SU-DHL-6 (cell line): ENCODE results near the gene DNAJC13.
"Not testable (repeated sequence)": the region's sequence is repeated elsewhere in the genome, so short reads cannot be mapped to it uniquely, and the experiment has no call there.

Experiments used
- H2AFZ ChIP-seq: fragments of 200-600 bp; sonication (generic); 2 replicates; pipeline ENCODE4 v1.6.1; 2014; ENCODE audit warnings: low read depth, mild to moderate bottlenecking, moderate library complexity, mixed read lengths, antibody characterized with exemption, low read length; ENCODE audit not compliant: severe bottlenecking
- H3F3A ChIP-seq: fragments of 200-600 bp; shearing (Covaris generic); 2 replicates; pipeline ENCODE4 v1.6.0; 2016; ENCODE audit warnings: antibody characterized with exemption, mild to moderate bottlenecking; ENCODE audit not compliant: insufficient read depth
- H3K27ac ChIP-seq: fragments of 200-600 bp; sonication (generic); 2 replicates; pipeline ENCODE4 v1.5.1; 2016; ENCODE audit warnings: low read depth, mild to moderate bottlenecking, low read length, moderate library complexity, mixed read lengths
- H3K27me3 ChIP-seq: fragments of 200-600 bp; sonication (generic), shearing (Covaris generic); 2 replicates; pipeline ENCODE4 v1.6.0; 2014; ENCODE audit warnings: mild to moderate bottlenecking, low read length
- H3K36me3 ChIP-seq: fragments of 200-600 bp; sonication (generic); 2 replicates; pipeline ENCODE4 v1.6.1; 2014; ENCODE audit warnings: mild to moderate bottlenecking, low read length, mixed read lengths
- H3K4me2 ChIP-seq: fragments of 300-600, 200-600 bp; shearing (Covaris generic), sonication (generic); 2 replicates; pipeline ENCODE4 v1.6.0; 2014; ENCODE audit warnings: low read length, low read depth, mild to moderate bottlenecking; ENCODE audit not compliant: poor library complexity, severe bottlenecking
- H3K4me3 ChIP-seq: fragments of 200-600 bp; sonication (generic); 2 replicates; pipeline ENCODE4 v1.5.1; 2014; ENCODE audit warnings: antibody characterized with exemption, low read length, mild to moderate bottlenecking, mixed read lengths; ENCODE audit not compliant: insufficient read depth, poor library complexity, severe bottlenecking
- H3K79me2 ChIP-seq: fragments of 200-600 bp; sonication (generic); 2 replicates; pipeline ENCODE4 v1.6.1; 2014; ENCODE audit warnings: mild to moderate bottlenecking, low read length, moderate library complexity; ENCODE audit not compliant: insufficient read depth
- H3K9ac ChIP-seq: fragments of 200-600 bp; sonication (generic); 2 replicates; pipeline ENCODE4 v1.7.0; 2014; ENCODE audit warnings: mild to moderate bottlenecking, low read length
- H3K9me2 ChIP-seq: fragments of 200-600 bp; sonication (generic); replicated peaks from 2 replicates; pipeline ENCODE4 v1.6.1; 2014; ENCODE audit warnings: low read length; ENCODE audit not compliant: insufficient read depth
- H3K9me3 ChIP-seq: fragments of 200-600 bp; sonication (generic); 2 replicates; pipeline ENCODE4 v1.6.1; 2014; ENCODE audit warnings: low read length, mixed read lengths; ENCODE audit not compliant: insufficient read depth
- H4K20me1 ChIP-seq: fragments of 200-600 bp; sonication (generic); 2 replicates; pipeline ENCODE4 v1.6.1; 2014; ENCODE audit warnings: low read depth, mild to moderate bottlenecking, antibody characterized with exemption, low read length, moderate library complexity, mixed read lengths
- EZH2phosphoT487 ChIP-seq: fragments of 200-600 bp; sonication (generic), shearing (Covaris generic); conservative IDR thresholded peaks from 2 replicates; pipeline ENCODE4 v1.6.1; 2018; ENCODE audit warnings: mild to moderate bottlenecking, antibody characterized with exemption, low read length, moderate library complexity, mixed read lengths
- TF ChIP-seq, protein P1 (sequence below): fragments of 200-600 bp; sonication (generic); IDR thresholded peaks from one replicate; pipeline ENCODE4 v1.5.1; 2017; ENCODE audit warnings: antibody characterized with exemption, mild to moderate bottlenecking, low read length, moderate library complexity; ENCODE audit not compliant: insufficient read depth, poor library complexity, severe bottlenecking

The DNAJC13 gene

GRCh38 chr3:132555306-132556035 lies 138.2 kb downstream of the DNAJC13 start:
- H3F3A ChIP-seq, result no peaks in the 10 kb centered on the region
- H3K9ac ChIP-seq, result no peak overlapping the region
- no peak overlapping the region for H2AFZ ChIP-seq
- no peaks in the 10 kb centered on the region for H3K79me2 ChIP-seq
- H3K27ac ChIP-seq, result no peak overlapping the region
- no peaks in the 10 kb centered on the region for H3K27me3 ChIP-seq
- no peaks in the 10 kb centered on the region for H3K9me3 ChIP-seq
- no peak overlapping the region for H3K4me3 ChIP-seq
- no peaks in the 10 kb centered on the region for H3K9me2 ChIP-seq
- H3K4me2 ChIP-seq, result no peak overlapping the region
- TF ChIP-seq, protein P1, sequence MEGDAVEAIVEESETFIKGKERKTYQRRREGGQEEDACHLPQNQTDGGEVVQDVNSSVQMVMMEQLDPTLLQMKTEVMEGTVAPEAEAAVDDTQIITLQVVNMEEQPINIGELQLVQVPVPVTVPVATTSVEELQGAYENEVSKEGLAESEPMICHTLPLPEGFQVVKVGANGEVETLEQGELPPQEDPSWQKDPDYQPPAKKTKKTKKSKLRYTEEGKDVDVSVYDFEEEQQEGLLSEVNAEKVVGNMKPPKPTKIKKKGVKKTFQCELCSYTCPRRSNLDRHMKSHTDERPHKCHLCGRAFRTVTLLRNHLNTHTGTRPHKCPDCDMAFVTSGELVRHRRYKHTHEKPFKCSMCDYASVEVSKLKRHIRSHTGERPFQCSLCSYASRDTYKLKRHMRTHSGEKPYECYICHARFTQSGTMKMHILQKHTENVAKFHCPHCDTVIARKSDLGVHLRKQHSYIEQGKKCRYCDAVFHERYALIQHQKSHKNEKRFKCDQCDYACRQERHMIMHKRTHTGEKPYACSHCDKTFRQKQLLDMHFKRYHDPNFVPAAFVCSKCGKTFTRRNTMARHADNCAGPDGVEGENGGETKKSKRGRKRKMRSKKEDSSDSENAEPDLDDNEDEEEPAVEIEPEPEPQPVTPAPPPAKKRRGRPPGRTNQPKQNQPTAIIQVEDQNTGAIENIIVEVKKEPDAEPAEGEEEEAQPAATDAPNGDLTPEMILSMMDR, result no peak
- TF ChIP-seq EZH2phosphoT487, result no peak
- H3K36me3 ChIP-seq, result no peaks in the 10 kb centered on the region
- no peaks in the 10 kb centered on the region for H4K20me1 ChIP-seq

- not testable (repeated sequence) for H3K27me3 ChIP-seq, H2AFZ ChIP-seq, H3K36me3 ChIP-seq, H3K4me3 ChIP-seq, H3K9me2 ChIP-seq, H3K27ac ChIP-seq, H3K9me3 ChIP-seq, H3F3A ChIP-seq, H3K9ac ChIP-seq, H4K20me1 ChIP-seq, H3K4me2 ChIP-seq, H3K79me2 ChIP-seq
Measured at GRCh38 chr3:132556036-132556386, 138.7 kb downstream of the DNAJC13 start.

GRCh38 chr3:132556508-132557159 lies 139.3 kb downstream of the DNAJC13 start:
- Histone ChIP-seq H4K20me1 (no peaks in the 10 kb centered on the region), H3K79me2 (no peaks in the 10 kb centered on the region), H3K4me3 (no peak overlapping the region), H3K9me3 (no peaks in the 10 kb centered on the region), H3K27ac (no peak overlapping the region), H3K9me2 (no peaks in the 10 kb centered on the region), H2AFZ (no peak overlapping the region), H3K27me3 (no peaks in the 10 kb centered on the region), H3K4me2 (no peak overlapping the region), H3K36me3 (no peaks in the 10 kb centered on the region), H3F3A (no peaks in the 10 kb centered on the region), H3K9ac (no peak overlapping the region)
- no peak for TF ChIP-seq EZH2phosphoT487
- TF ChIP-seq, protein P1, result no peak

DNA sequence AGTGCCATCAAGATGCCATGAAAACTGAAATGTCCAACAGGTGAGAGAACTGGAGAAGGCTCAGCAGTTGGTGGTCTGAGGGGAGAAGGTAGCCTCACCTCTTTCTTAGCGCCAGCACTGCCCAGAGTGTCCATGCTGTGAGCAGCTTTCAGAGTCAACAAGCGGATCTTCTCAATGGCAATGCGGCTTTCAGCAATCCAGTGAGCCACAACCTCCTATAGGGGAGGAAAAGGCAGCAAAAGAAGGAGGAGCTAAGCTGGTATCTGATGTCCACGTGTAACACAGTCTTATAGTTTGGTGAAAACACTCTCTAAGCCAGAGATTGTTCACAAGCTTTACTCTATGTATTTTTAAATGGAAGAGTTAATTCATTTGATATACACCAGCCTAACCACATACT lies 143.7 kb downstream of the DNAJC13 start:
- H3K4me2 ChIP-seq, result no peak overlapping the region
- H3K9me2 ChIP-seq, result no peaks in the 10 kb centered on the region
- no peaks in the 10 kb centered on the region for H4K20me1 ChIP-seq
- no peaks in the 10 kb centered on the region for H3K79me2 ChIP-seq
- H3K9ac ChIP-seq, result no peak overlapping the region
- no peaks in the 10 kb centered on the region for H3K36me3 ChIP-seq
- no peak overlapping the region for H3K4me3 ChIP-seq
- H3K9me3 ChIP-seq, result no peaks in the 10 kb centered on the region
- no peaks in the 10 kb centered on the region for H3K27me3 ChIP-seq
- TF ChIP-seq EZH2phosphoT487, result no peak
- TF ChIP-seq, protein P1, result no peak
- H3K27ac ChIP-seq, result no peak overlapping the region
- no peak overlapping the region for H2AFZ ChIP-seq
- no peaks in the 10 kb centered on the region for H3F3A ChIP-seq
